Fibroblast of lung (primary cell): ENCODE measurements around the gene MPZL2. TPM values are rescaled to one million over a fixed set of nuclear protein-coding genes. Genes with fewer than 3 reads are reported as not detected.

Source experiments
- DNase-seq, 2 donors: peaks; one replicate each; pipeline versions ENCODE4 v3.0.0 to v3.0.0-alpha.2; 2010; ENCODE audit warnings: low read depth in 2 of 2
- H2AFZ ChIP-seq: 2 replicates; pipeline ENCODE4 v1.5.1; 2012; ENCODE audit warnings: low read length, control low read depth, inconsistent platforms
- H3K27ac ChIP-seq: 2 replicates; pipeline ENCODE4 v1.5.1; 2011; ENCODE audit warnings: low read length, control low read depth; ENCODE audit not compliant: insufficient read depth
- H3K27me3 ChIP-seq: 2 replicates; pipeline ENCODE4 v1.5.1; 2011; ENCODE audit warnings: mild to moderate bottlenecking, low read length; ENCODE audit not compliant: control insufficient read depth, insufficient read depth
- H3K36me3 ChIP-seq: 2 replicates; pipeline ENCODE4 v1.5.1; 2011; ENCODE audit warnings: low read length; ENCODE audit not compliant: control insufficient read depth, insufficient read depth
- H3K4me1 ChIP-seq: 2 replicates; pipeline ENCODE4 v1.5.1; 2011; ENCODE audit warnings: low read length; ENCODE audit not compliant: control insufficient read depth, insufficient read depth; ENCODE audit errors: extremely low read depth
- H3K4me2 ChIP-seq: 2 replicates; pipeline ENCODE4 v1.5.1; 2011; ENCODE audit warnings: low read length, control low read depth; ENCODE audit not compliant: insufficient read depth; ENCODE audit errors: extremely low read depth
- H3K4me3 ChIP-seq, 4 experiments: fragments of 200-600 bp in 1 of 4; sonication (generic) in 1 of 4; replicated peaks in 1 of 4; 2 replicates each; pipeline ENCODE4 v1.5.1; 2011 to 2016; ENCODE audit warnings: low read length in 4 of 4, low read depth in 3 of 4, mild to moderate bottlenecking in 3 of 4, control low read depth in 2 of 4, inconsistent platforms in 1 of 4, mixed read lengths in 1 of 4; ENCODE audit not compliant: insufficient read depth in 1 of 4; ENCODE audit errors: control extremely low read depth in 1 of 4
- H3K79me2 ChIP-seq: 2 replicates; pipeline ENCODE4 v1.5.1; 2012; ENCODE audit warnings: mild to moderate bottlenecking, low read length, inconsistent platforms; ENCODE audit not compliant: control insufficient read depth, insufficient read depth
- H3K9ac ChIP-seq: 2 replicates; pipeline ENCODE4 v1.5.1; 2011; ENCODE audit warnings: mild to moderate bottlenecking, low read length, control low read depth; ENCODE audit not compliant: insufficient read depth
- H3K9me3 ChIP-seq: 2 replicates; pipeline ENCODE4 v1.5.1; 2012; ENCODE audit warnings: low read depth, low read length; ENCODE audit not compliant: control insufficient read depth, insufficient read depth
- H4K20me1 ChIP-seq: 2 replicates; pipeline ENCODE4 v1.5.1; 2011; ENCODE audit warnings: low read length; ENCODE audit not compliant: control insufficient read depth, insufficient read depth; ENCODE audit errors: extremely low read depth
- CTCF ChIP-seq, 2 donors: IDR thresholded peaks in 1 of 2; conservative IDR thresholded peaks in 1 of 2; 1 replicate in 1 of 2; 2 replicates in 1 of 2; pipeline ENCODE4 v1.5.1; 2011 to 2012; ENCODE audit warnings: low read length in 2 of 2, control low read depth in 1 of 2, inconsistent platforms in 1 of 2, low read depth in 1 of 2, mild to moderate bottlenecking in 1 of 2
- EZH2 ChIP-seq: IDR thresholded peaks from 2 replicates; pipeline ENCODE4 v1.5.1; 2012; ENCODE audit warnings: low read length, control low read depth, mild to moderate bottlenecking; ENCODE audit errors: missing control alignments
- polyA plus RNA-seq, 2 donors: library from polyadenylated mRNA; depleted of rRNA in 1 of 2; stranded (reverse) in 1 of 2; unstranded in 1 of 2; fragments of >200 nt; gene quantifications; 2 replicates each; pipeline ENCODE4 v1.2.1, GENCODE V29; 2011 to 2012; ENCODE audit warnings: missing spikeins in 1 of 2
- total RNA-seq: library from RNA; depleted of rRNA; stranded (reverse); fragments of >200 nt; gene quantifications from 2 replicates; pipeline ENCODE4 v1.2.1, GENCODE V29; 2014

MPZL2 gene
- total and polyA plus RNA-seq, 2 donors (not counting 1 experiment from before 2014, with no cell fraction given): not detected

GRCh38 chr11:118304227-118304567, 40.1 kb upstream of the MPZL2 start:
- Histone ChIP-seq H3K4me3 (no peak overlapping the region), H3K79me2 (no peaks in the 10 kb centered on the region), H3K4me2 (no peak overlapping the region), H3K27ac (no peak overlapping the region), H3K4me1 (no peaks in the 10 kb centered on the region), H3K36me3 (no peaks in the 10 kb centered on the region), H2AFZ (no peak overlapping the region), H3K9me3 (no peaks in the 10 kb centered on the region), H3K27me3 (peaks cover 4% of the 10 kb centered on the region), H4K20me1 (no peaks in the 10 kb centered on the region), H3K9ac (no peak overlapping the region)
- DNase-seq: no peak
- TF ChIP-seq CTCF (conservative IDR thresholded peaks at IDR 0.05 in 1 of 2, IDR thresholded peaks at IDR 0.05 in 1 of 2; ENCODE audit: low read depth in 1 of 2, low read length in 2 of 2) (no peak), EZH2 (no peak)

- no peak for DNase-seq
- no peak overlapping the region for H3K4me3 ChIP-seq
These were observed 37.6 kb upstream of the MPZL2 start for GRCh38 chr11:118301600-118302195.

GRCh38 chr11:118295815-118296454, 31.8 kb upstream of the MPZL2 start:
- Histone ChIP-seq H3K9me3 (no peaks in the 10 kb centered on the region), H3K79me2 (no peaks in the 10 kb centered on the region), H3K27me3 (no peaks in the 10 kb centered on the region), H3K27ac (no peak overlapping the region), H3K36me3 (no peaks in the 10 kb centered on the region), H3K4me2 (no peak overlapping the region), H3K4me3 (no peak overlapping the region), H3K4me1 (no peaks in the 10 kb centered on the region), H3K9ac (no peak overlapping the region), H4K20me1 (no peaks in the 10 kb centered on the region), H2AFZ (no peak overlapping the region)
- DNase-seq: peak; percentile 15 to 27
- TF ChIP-seq CTCF (conservative IDR thresholded peaks at IDR 0.05 in 1 of 2, IDR thresholded peaks at IDR 0.05 in 1 of 2; ENCODE audit: low read depth in 1 of 2, low read length in 2 of 2) (peak; percentile 29 to 42), EZH2 (no peak)

More at GRCh38 chr11:118301600-118302195, 37.6 kb upstream of the MPZL2 start:
- Histone ChIP-seq H3K4me2 (no peak overlapping the region), H3K79me2 (no peaks in the 10 kb centered on the region), H3K27ac (no peak overlapping the region), H3K9me3 (no peaks in the 10 kb centered on the region), H4K20me1 (no peaks in the 10 kb centered on the region), H3K4me1 (no peaks in the 10 kb centered on the region), H3K9ac (no peak overlapping the region), H3K27me3 (peaks cover 4% of the 10 kb centered on the region), H2AFZ (no peak overlapping the region), H3K36me3 (no peaks in the 10 kb centered on the region)
- TF ChIP-seq CTCF (conservative IDR thresholded peaks at IDR 0.05 in 1 of 2, IDR thresholded peaks at IDR 0.05 in 1 of 2; ENCODE audit: low read depth in 1 of 2, low read length in 2 of 2): no peak
- no peak for TF ChIP-seq EZH2
